GM12878 (cell line): ENCODE results near the gene LGALS3. TPM values are rescaled to one million over a fixed set of nuclear protein-coding genes. Genes with fewer than 3 reads are reported as not detected.

Experiments used
- ATAC-seq: fragments of 200-7000 bp; cut with Tn5 transposase; 3 replicates; pipeline ENCODE4 v1.9.1; 2020; ENCODE audit warnings: mild to moderate bottlenecking, moderate library complexity
- BruUV-seq: library from RNA; stranded (reverse); fragments of 400-500 nt; replicated peaks from 2 replicates; lab custom pipeline; 2021; lab: Mats Ljungman, UMichigan
- CTCF ChIA-PET: fragments of 300-600 bp; sonication (Branson Sonifier 250); formaldehyde crosslinking; extraction: SDS; loops from one replicate; lab custom pipeline; 2021; ENCODE audit warnings: inconsistent platforms; lab: Yijun Ruan, JAX
- POLR2A ChIA-PET: fragments of 350-600 bp; formaldehyde crosslinking; extraction: SDS; loops from one replicate; lab custom pipeline; 2021; ENCODE audit warnings: inconsistent platforms; lab: Charles Lee
- RAD21 ChIA-PET: fragments of 300-600 bp; sonication (Branson Sonifier 250); formaldehyde crosslinking; loops from one replicate; lab custom pipeline; 2023; ENCODE audit warnings: antibody characterized with exemption; ENCODE audit not compliant: unreplicated experiment; lab: Charles Lee
- SMC1A ChIA-PET: fragments of 300-600 bp; sonication (Branson Sonifier 250); formaldehyde crosslinking; loops from one replicate; lab custom pipeline; 2023; ENCODE audit not compliant: unreplicated experiment, uncharacterized antibody; lab: Charles Lee
- DNase-seq: peaks from one replicate; pipeline ENCODE4 v3.0.0-alpha.2; 2011; ENCODE audit warnings: low read depth, low spot score
- FAIRE-seq: peaks from 3 replicates; lab custom pipeline; 2011; peaks lifted over from hg19 to GRCh38; lab: Jason Lieb, UNC
- H2AFZ ChIP-seq: 2 replicates; pipeline ENCODE4 v1.6.0; 2011; ENCODE audit warnings: low read depth, low read length, control low read depth; ENCODE audit not compliant: control insufficient read depth
- H3K27ac ChIP-seq: 2 replicates; pipeline ENCODE4 v1.5.1; 2011; ENCODE audit warnings: control low read depth; ENCODE audit not compliant: control insufficient read depth, insufficient read depth
- H3K27me3 ChIP-seq, 2 experiments: replicated peaks in 1 of 2; 2 replicates each; pipeline versions ENCODE4 v1.6.0 to v1.6.1; 2011; ENCODE audit warnings: low read length in 1 of 2; ENCODE audit not compliant: control insufficient read depth in 2 of 2, insufficient read depth in 2 of 2
- H3K36me3 ChIP-seq, 2 experiments: 2 replicates each; pipeline ENCODE4 v1.5.1; 2011; ENCODE audit warnings: low read length in 1 of 2; ENCODE audit not compliant: control insufficient read depth in 2 of 2, insufficient read depth in 2 of 2
- H3K4me1 ChIP-seq: 2 replicates; pipeline ENCODE4 v1.6.1; 2011; ENCODE audit warnings: mild to moderate bottlenecking, low read length, moderate library complexity, mixed read lengths; ENCODE audit not compliant: control insufficient read depth, insufficient read depth
- H3K4me2 ChIP-seq: 2 replicates; pipeline ENCODE4 v1.6.0; 2011; ENCODE audit warnings: control low read depth; ENCODE audit not compliant: control insufficient read depth, insufficient read depth
- H3K4me3 ChIP-seq: fragments of 200-600 bp; sonication (generic); 2 replicates; pipeline ENCODE4 v1.5.1; 2016
- H3K79me2 ChIP-seq: 2 replicates; pipeline ENCODE4 v1.6.0; 2011; ENCODE audit warnings: low read length; ENCODE audit not compliant: control insufficient read depth, insufficient read depth
- H3K9ac ChIP-seq: 2 replicates; pipeline ENCODE4 v1.8.0; 2011; ENCODE audit warnings: low read length, control low read depth, mixed read lengths; ENCODE audit not compliant: control insufficient read depth, insufficient read depth
- H3K9me3 ChIP-seq: replicated peaks from 3 replicates; pipeline ENCODE4 v1.5.1; 2011; ENCODE audit warnings: mild to moderate bottlenecking, low read length; ENCODE audit not compliant: control insufficient read depth, insufficient read depth
- H4K20me1 ChIP-seq: 2 replicates; pipeline ENCODE4 v1.6.0; 2011; ENCODE audit not compliant: control insufficient read depth, insufficient read depth
- BCL11A ChIP-seq: IDR thresholded peaks from 2 replicates; pipeline ENCODE4 v1.6.1; 2011; ENCODE audit warnings: low read depth, low read length
- BHLHE40 ChIP-seq, 2 experiments: fragments of 450-650 bp in 1 of 2; IDR thresholded peaks; 2 replicates each; pipeline ENCODE4 v1.6.1; 2011 to 2017; ENCODE audit warnings: low read depth in 2 of 2, borderline replicate concordance in 1 of 2, improper control_type of control experiment in 1 of 2, low read length in 1 of 2, mild to moderate bottlenecking in 1 of 2
- BMI1 ChIP-seq: fragments of 450-650 bp; IDR thresholded peaks from 2 replicates; pipeline ENCODE4 v1.6.1; 2016; ENCODE audit warnings: mild to moderate bottlenecking, moderate library complexity, borderline replicate concordance
- CBFB ChIP-seq: IDR thresholded peaks from 2 replicates; pipeline ENCODE4 v1.6.1; 2016; ENCODE audit warnings: antibody characterized with exemption, low read depth
- CBX5 ChIP-seq: sonication (generic); IDR thresholded peaks from 2 replicates; pipeline ENCODE4 v1.6.1; 2016; ENCODE audit warnings: low read depth, moderate library complexity, mild to moderate bottlenecking, inconsistent platforms
- CEBPZ ChIP-seq: fragments of 150-350 bp; IDR thresholded peaks from 2 replicates; pipeline ENCODE4 v1.6.1; 2016; ENCODE audit warnings: low read depth, low read length
- CHD4 ChIP-seq: fragments of 200-600 bp; sonication (generic); IDR thresholded peaks from 2 replicates; pipeline ENCODE4 v1.6.1; 2016; ENCODE audit warnings: mild to moderate bottlenecking
- EP300 ChIP-seq, 2 experiments: fragments of 150-350 bp in 1 of 2; IDR thresholded peaks; 2 replicates each; pipeline ENCODE4 v1.6.1; 2011 to 2012; ENCODE audit warnings: low read depth in 2 of 2, low read length in 2 of 2, borderline replicate concordance in 1 of 2, improper control_type of control experiment in 1 of 2, inconsistent platforms in 1 of 2; ENCODE audit not compliant: control insufficient read depth in 1 of 2
- ESRRA ChIP-seq: IDR thresholded peaks from 2 replicates; pipeline ENCODE4 v1.6.1; 2012; ENCODE audit warnings: mild to moderate bottlenecking, low read length, improper control_type of control experiment
- FOS ChIP-seq: IDR thresholded peaks from 3 replicates; pipeline ENCODE4 v1.6.1; 2011; ENCODE audit warnings: borderline replicate concordance; ENCODE audit not compliant: insufficient read length; ENCODE audit errors: extremely low read depth
- NKRF ChIP-seq: fragments of 450-650 bp; conservative IDR thresholded peaks from 2 replicates; pipeline ENCODE4 v1.6.1; 2017; ENCODE audit warnings: mild to moderate bottlenecking, moderate library complexity
- SIN3A ChIP-seq: IDR thresholded peaks from 2 replicates; pipeline ENCODE4 v1.6.1; 2012; ENCODE audit warnings: low read depth, low read length, improper control_type of control experiment
- TARDBP ChIP-seq: IDR thresholded peaks from 2 replicates; pipeline ENCODE4 v1.6.1; 2016; ENCODE audit warnings: borderline replicate concordance
- ZZZ3 ChIP-seq: IDR thresholded peaks from 2 replicates; pipeline ENCODE4 v1.6.1; 2011; ENCODE audit warnings: low read depth; ENCODE audit not compliant: control insufficient read depth, insufficient read length
- WGBS: methylation state at CpG from one replicate; pipeline ENCODE4 v1.1.6; 2016; ENCODE audit warnings: low lambda C conversion rate; ENCODE audit not compliant: insufficient replicate concordance, insufficient coverage; ENCODE audit errors: missing lambda C conversion rate; 5-methylcytosine and 5-hydroxymethylcytosine counted together
- in situ Hi-C: fragments of 300-500 bp; cut with MboI; formaldehyde crosslinking; loops from 9 replicates; pipeline ENCODE4 v1.14.3; 2018; ENCODE audit warnings: mixed read lengths
- intact Hi-C: fragments of 100-400 bp; cut with micrococcal nuclease; formaldehyde crosslinking; loops from one replicate; pipeline ENCODE4 v1.14.2; 2022; ENCODE audit not compliant: unreplicated experiment
- polyA plus RNA-seq, 11 experiments: library from polyadenylated mRNA; depleted of rRNA in 4 of 11; unstranded in 6 of 11; stranded (reverse) in 5 of 11; fragments of >200 nt; fragmentation: Nextera tagmentation in 4 of 11; fragmentation: Illumina TruSeq in 1 of 11; extraction: Ambion mirVana in 4 of 11; extraction: Trizol in 1 of 11; gene quantifications; 1 replicate in 1 of 11; 2 replicates in 10 of 11; pipeline versions ENCODE4 v1.2.1 to v1.2.3, GENCODE V29; 2011 to 2016; ENCODE audit warnings: inconsistent platforms in 2 of 11, missing spikeins in 2 of 11, low read depth in 1 of 11
- total RNA-seq, 4 experiments: library from RNA; depleted of rRNA in 3 of 4; stranded (reverse); fragments of >200 nt in 3 of 4; fragmentation: Illumina TruSeq in 1 of 4; extraction: Trizol in 1 of 4; gene quantifications; 2 replicates each; pipeline versions ENCODE4 v1.2.1 to v1.2.3, GENCODE V29; 2013 to 2021

The LGALS3 gene
- total and polyA plus RNA-seq, 10 of the 15 experiments (the other 5 are each of a cell fraction or from before 2014, with no cell fraction given), result 1.5 to 34.2 (median 18.4) TPM

DNA sequence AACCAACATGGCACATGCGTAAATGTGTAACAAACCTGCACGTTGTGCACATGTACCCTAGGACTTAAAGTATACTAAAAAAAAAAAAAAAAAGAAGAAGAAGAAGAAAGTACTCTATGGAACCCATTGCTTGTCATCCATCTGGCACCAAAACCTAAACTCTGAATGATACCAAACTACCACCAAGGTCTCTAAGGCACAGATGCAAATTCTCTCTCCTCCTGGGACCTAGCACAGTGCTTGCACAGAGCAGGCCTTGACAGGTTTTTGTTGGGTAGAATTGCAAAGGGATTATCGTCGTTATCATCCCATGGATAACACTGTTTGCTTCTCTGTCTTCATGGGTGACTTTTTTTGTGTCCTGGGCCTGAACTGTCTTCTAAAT is 13.2 kb upstream of the LGALS3 start (continued):
- no peak for TF ChIP-seq NKRF
- no peak for TF ChIP-seq CBX5
- TF ChIP-seq CHD4, result no peak

GRCh38 chr14:55116246-55117030 is 12.6 kb upstream of the LGALS3 start:
- Histone ChIP-seq H3K27me3 (no peaks in the 10 kb centered on the region), H3K4me3 (no peak overlapping the region), H3K9me3 (no peaks in the 10 kb centered on the region), H3K36me3 (no peaks in the 10 kb centered on the region), H2AFZ (no peak overlapping the region), H3K9ac (no peak overlapping the region), H3K27ac (no peak overlapping the region), H3K4me1 (no peaks in the 10 kb centered on the region), H4K20me1 (no peaks in the 10 kb centered on the region), H3K79me2 (no peaks in the 10 kb centered on the region), H3K4me2 (no peak overlapping the region)
- no peak for TF ChIP-seq BHLHE40 (IDR thresholded peaks at IDR 0.05; ENCODE audit: borderline replicate concordance in 1 of 2, low read depth in 2 of 2, low read length in 1 of 2)
- no peak for TF ChIP-seq ESRRA
- TF ChIP-seq BMI1, result no peak
- no peak for TF ChIP-seq CHD4
- TF ChIP-seq SIN3A, result no peak
- TF ChIP-seq CEBPZ, result no peak
- TF ChIP-seq FOS, result no peak
- TF ChIP-seq TARDBP, result no peak
- TF ChIP-seq CBFB, result no peak
- no peak for TF ChIP-seq ZZZ3
- TF ChIP-seq EP300 (IDR thresholded peaks at IDR 0.05; ENCODE audit: borderline replicate concordance in 1 of 2, control insufficient read depth in 1 of 2, low read depth in 2 of 2, low read length in 2 of 2), result no peak
- no peak for TF ChIP-seq BCL11A
- in situ Hi-C loops, result no loop called here
- ChIA-PET RAD21 (interaction anchor here (1.1 kb wide), 1 partner anchor 14 kb away, joined by 3 read pairs; no protein-coding TSS in a partner anchor), POLR2A (interaction anchor here (0.7 to 2.9 kb wide), 2 partner anchors 13 to 63 kb away, joined by 5 to 14 read pairs; no protein-coding TSS in a partner anchor), CTCF (interaction anchor here (0.6 to 1.0 kb wide), 2 partner anchors 26 to 124 kb away, joined by 3 read pairs; no protein-coding TSS in a partner anchor), SMC1A (interaction anchor here (1.1 to 2.0 kb wide), 2 partner anchors 13 to 23 kb away, joined by 3 to 7 read pairs; no protein-coding TSS in a partner anchor)
- no TSS peak for BruUV-seq
- WGBS, result 70% methylated on average over 11 of the region's 11 CpGs
- no peak for ATAC-seq
- intact Hi-C loops, result no loop called here
- no peak for DNase-seq
- no peak for FAIRE-seq
